ENCODE results near the gene MYO16.

DNA sequence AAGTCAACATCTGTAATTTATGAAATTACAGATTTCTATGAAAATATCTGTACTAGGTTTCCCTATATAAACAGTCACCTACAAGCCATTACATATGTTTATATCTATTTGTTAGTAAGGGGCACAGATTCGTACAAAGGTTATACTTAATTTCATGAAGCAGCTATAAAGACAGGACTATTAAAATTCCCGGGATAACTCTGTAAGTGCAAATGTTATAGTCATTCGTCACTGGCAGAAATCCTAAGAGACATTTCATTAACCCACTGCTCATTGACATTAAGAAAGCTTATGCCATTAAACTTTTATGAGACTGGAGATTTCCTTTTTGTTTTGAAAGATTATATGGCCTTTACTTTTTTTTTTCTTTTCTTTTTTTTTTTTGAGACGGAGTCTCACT lies 122.9 kb downstream of the MYO16 start:
- TF ChIP-seq ZNF707 (tag by site-specific recombination; IDR thresholded peaks at IDR 0.05) (no peak), SCRT2 (tag by site-specific recombination; IDR thresholded peaks at IDR 0.05) (no peak), KLF16 (tag by site-specific recombination; IDR thresholded peaks at IDR 0.05) (no peak)
- TF ChIP-seq, protein P1, sequence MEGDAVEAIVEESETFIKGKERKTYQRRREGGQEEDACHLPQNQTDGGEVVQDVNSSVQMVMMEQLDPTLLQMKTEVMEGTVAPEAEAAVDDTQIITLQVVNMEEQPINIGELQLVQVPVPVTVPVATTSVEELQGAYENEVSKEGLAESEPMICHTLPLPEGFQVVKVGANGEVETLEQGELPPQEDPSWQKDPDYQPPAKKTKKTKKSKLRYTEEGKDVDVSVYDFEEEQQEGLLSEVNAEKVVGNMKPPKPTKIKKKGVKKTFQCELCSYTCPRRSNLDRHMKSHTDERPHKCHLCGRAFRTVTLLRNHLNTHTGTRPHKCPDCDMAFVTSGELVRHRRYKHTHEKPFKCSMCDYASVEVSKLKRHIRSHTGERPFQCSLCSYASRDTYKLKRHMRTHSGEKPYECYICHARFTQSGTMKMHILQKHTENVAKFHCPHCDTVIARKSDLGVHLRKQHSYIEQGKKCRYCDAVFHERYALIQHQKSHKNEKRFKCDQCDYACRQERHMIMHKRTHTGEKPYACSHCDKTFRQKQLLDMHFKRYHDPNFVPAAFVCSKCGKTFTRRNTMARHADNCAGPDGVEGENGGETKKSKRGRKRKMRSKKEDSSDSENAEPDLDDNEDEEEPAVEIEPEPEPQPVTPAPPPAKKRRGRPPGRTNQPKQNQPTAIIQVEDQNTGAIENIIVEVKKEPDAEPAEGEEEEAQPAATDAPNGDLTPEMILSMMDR (tag by site-specific recombination; IDR thresholded peaks at IDR 0.05) = no peak
- TF ChIP-seq, protein P2, sequence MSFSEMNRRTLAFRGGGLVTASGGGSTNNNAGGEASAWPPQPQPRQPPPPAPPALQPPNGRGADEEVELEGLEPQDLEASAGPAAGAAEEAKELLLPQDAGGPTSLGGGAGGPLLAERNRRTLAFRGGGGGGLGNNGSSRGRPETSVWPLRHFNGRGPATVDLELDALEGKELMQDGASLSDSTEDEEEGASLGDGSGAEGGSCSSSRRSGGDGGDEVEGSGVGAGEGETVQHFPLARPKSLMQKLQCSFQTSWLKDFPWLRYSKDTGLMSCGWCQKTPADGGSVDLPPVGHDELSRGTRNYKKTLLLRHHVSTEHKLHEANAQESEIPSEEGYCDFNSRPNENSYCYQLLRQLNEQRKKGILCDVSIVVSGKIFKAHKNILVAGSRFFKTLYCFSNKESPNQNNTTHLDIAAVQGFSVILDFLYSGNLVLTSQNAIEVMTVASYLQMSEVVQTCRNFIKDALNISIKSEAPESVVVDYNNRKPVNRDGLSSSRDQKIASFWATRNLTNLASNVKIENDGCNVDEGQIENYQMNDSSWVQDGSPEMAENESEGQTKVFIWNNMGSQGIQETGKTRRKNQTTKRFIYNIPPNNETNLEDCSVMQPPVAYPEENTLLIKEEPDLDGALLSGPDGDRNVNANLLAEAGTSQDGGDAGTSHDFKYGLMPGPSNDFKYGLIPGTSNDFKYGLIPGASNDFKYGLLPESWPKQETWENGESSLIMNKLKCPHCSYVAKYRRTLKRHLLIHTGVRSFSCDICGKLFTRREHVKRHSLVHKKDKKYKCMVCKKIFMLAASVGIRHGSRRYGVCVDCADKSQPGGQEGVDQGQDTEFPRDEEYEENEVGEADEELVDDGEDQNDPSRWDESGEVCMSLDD (tag by site-specific recombination; IDR thresholded peaks at IDR 0.05) = no peak

Data from HEK293 (cell line).